ENCODE results near the gene TXNRD2.

Gene TXNRD2

GRCh38 chr22:19874307-19875060, 67.1 kb downstream of the TXNRD2 start:
- no peak for DNase-seq

GRCh38 chr22:19873960-19874306, 67.7 kb downstream of the TXNRD2 start:
- DNase-seq = no peak

DNA sequence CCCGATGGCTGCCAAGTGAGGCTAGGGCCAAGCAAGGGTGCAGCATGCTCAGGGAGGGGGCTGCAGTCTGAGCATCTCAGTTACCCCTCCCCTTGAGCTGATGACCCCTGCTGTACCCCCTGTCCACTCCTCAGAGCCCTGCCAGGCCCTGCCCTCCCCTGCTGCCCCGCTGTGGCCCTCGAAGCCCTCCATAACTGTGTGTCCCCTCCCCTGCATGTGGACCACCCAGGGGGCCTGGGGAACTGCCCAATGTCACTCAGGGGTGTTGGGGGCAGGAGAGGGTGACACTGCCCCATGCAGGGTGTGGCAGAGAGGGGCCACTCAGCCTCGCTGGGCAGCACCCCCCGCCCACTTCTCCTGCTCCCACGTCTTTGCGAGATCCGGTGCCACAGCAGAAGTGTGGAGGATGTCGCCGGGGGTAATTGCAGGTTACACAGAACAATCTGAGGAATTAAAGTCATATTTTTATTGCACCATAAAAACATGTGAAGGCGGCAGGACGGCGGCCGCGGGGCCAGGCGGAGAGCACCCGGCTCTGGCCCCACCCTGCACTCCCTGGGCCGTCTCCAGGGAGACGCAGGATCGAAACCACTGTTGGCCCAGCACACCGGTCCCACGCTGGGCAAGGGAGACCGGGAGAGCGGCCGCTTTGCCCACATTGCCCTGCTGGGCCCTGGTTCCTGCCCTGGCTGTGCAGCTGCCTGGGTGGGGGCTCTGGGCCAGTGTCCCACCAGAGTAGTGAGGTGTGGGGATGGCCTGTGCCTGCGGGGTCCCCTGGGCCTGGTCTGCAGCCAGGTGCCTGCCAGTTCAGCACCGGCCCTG, 68.3 kb downstream of the TXNRD2 start:
- no peak for DNase-seq

- DNase-seq = no peak
These were observed 68.9 kb downstream of the TXNRD2 start for GRCh38 chr22:19872779-19873137.

DNA sequence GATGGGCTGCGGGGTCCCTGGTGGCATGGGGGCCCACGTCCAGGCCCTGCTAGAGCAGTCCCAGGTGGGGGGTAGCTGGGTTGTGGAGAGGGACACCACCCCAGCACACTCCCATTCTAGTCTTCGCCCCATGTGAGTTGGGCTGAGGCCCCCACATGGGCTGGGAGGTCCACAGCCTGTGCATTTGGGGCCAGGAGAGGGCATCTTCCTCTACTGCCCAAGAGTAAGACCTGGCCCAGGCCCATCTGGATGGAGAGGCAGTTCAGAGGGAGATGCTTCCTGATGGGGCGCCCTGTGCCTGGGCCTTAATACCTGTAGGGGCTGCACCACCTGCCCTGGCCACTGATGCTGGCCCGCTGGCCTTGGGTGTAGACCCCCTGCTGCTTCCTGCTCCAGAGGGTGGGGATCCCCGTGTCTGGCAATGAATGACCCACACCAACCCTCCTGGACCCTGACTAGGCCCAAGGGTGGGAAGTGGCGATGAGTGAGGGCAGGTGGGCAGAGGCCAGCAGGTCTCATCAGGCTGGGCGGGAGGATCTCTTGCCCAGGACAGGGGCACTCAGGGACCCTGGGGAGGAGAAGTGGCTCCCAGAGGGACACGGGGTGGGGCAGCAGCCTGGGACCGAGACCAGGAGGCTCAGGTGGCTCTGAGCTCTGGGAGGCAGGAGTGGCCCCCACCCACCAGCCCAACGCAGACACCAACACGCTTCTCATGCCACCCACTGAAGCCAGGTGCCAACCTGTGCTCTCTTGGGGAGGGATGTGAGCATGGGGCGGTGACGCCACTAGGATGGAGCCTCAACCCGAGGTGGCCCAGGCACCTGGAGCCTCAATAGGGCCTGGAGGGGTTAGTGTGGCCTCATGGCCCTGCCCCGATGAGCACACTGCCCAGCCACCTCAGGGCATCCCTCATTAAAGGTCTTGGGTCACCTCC, 69.5 kb downstream of the TXNRD2 start:
- DNase-seq = no peak

- DNase-seq = no peak
These were observed 70.4 kb downstream of the TXNRD2 start for GRCh38 chr22:19871023-19871844.

DNA sequence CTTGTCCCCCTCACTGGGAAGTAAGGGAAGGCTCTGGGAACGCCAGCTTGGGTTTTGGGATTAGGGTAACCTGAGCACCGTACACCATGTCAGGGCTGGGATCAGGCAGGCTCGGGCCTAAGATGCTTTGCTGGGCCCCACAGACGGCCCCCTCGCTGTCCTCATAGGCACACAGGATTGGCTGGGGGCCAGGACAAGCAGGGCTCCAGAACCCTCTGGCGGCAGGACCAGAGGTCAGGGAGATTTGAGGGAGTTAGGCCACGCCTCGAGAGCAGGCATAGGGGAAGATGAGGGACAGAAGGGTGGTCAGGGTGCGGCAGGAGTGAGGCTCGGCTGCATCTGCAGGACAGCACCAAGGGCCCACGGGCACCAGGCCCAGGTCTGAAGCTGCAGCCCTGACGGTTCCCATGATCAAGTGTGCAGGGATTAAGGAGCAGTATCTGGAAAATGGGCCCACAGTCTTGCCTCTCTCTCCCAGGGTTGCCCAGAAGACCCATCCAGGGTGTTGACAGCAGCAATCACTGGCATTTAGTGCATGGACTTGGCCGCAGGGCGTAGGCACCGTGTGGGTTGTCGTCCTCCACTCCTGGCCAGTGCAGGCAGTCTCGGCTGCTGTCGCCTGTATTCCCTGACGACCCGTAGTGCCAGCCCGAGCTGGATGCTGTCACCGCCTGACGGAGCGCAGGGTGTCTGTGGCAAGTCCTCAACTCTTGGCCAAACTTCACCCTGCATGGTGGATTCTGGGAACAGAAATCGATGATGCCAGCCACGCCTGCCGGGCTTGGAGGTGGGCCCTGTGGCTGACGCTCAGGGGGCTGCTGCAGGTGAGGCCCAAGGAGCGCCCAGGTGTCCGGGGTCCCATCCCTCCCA, 71.2 kb downstream of the TXNRD2 start:
- DNase-seq = no peak

DNA sequence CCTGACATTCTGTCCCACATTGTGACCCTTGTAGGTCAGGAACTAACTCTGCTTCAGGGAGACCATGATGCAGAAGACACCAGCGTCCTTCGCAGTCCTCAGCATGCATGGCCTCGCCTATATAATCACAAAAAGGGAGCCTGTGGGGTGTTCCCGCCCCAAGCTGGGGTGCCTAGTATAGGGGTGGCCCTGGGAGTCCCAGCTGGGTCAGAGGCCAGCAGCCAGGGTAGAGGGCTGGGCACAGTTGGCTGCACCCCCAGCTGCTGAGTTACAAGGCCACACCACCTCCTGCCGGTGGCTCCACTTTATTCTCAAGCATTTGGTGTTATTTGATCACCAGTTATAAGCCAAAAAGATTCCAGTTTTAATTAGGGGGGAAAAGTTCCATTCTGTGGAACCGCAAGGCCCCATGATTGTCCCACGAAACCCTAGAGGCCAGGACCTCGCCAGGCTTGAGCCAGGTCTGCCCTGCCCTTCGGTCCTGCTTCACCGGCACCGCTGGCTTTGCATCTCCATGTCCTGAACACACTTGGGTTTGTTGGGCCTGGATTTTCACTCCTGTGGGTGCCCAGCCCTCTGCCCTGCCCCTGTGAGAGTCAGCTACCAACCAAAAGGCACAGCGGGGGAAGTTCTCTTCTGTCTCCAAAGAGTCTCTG, 72.0 kb downstream of the TXNRD2 start:
- no peak for DNase-seq

- DNase-seq = no peak
These were observed 72.7 kb downstream of the TXNRD2 start for GRCh38 chr22:19868773-19869471.

DNA sequence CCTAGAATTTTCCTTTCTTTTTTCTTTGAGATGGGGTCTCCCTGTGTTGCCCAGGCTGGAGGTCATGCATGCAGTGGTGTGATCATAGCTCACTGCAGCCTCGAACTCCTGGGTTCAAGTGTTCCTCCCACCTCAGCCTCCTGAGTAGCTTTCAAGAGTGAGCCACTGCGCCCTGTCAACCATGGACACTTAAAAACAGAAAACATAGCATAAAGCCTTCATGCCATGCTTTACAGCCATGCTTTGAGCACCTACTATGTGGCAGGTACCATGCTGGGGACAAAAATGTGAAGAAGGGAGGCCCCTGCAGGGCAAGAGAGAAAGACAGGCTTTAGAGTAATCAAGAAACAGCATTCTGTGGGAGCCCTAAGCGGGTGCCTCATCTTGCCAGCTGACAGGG, 73.3 kb downstream of the TXNRD2 start:
- DNase-seq = no peak

GRCh38 chr22:19867617-19868016, 74.0 kb downstream of the TXNRD2 start:
- no peak for DNase-seq

GRCh38 chr22:19866665-19867009, 75.0 kb downstream of the TXNRD2 start:
- DNase-seq = no peak

DNA sequence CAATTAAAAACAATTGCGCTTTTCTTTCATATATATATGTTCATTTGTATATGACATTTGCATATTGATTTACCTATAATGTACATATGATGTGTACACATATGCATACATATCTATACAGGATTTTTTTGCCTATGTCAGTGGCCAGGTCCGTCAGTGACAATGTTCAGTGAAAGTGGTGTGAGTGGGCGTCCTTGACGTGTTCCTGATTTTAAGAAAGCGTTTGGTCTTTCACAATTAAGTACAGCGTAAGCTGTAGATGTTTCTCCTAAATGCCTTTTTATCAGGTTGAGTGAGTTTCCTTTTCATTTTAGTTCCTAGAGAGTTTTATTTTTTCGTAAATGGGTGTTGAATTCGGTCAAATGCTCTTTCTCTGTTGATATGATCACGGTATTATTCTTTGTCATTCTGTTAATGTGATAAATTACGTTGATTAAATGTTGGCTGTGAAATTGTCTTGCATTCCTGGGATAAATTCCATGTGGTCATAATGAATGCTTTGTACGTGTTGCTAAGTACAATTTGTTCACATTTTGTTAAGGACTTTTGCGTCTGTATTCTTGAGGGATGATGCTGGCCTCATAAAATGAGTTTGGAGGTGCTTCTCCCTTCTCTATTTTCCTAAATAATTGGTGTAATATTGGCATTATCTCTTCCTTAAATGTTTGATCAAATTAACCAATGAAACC, 76.3 kb downstream of the TXNRD2 start:
- no peak for DNase-seq

DNA sequence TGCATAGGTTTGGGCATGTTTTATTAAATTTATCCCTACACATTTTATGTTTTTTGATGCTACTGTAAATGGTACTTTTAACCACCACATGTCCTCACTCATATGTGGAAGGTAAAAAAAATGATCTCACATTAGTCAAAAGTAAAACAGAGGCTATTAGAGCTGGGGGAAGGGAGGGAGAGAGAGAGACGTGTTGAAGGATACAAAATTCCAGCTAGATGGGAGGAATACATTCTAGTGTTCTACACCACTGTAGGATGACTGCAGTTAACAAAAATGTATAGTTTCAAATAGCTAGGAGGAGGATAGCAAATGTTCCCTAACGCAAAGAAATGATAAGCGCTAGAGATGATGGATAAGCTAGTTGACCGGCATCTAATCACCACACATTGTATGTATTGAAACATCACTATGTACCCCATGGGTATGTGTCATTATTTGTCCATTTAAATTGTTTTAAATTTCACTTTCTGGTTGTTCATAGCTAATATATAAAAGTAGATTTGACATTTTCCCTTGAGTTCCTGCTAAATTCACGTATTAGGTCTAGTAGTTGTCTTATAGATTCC, 77.0 kb downstream of the TXNRD2 start:
- DNase-seq = no peak

- no peak for DNase-seq
These were observed 78.0 kb downstream of the TXNRD2 start for GRCh38 chr22:19863571-19863970.

GRCh38 chr22:19862619-19863246, 78.9 kb downstream of the TXNRD2 start:
- no peak for DNase-seq

- DNase-seq = no peak
These were observed 81.6 kb downstream of the TXNRD2 start for GRCh38 chr22:19859861-19860510.

DNA sequence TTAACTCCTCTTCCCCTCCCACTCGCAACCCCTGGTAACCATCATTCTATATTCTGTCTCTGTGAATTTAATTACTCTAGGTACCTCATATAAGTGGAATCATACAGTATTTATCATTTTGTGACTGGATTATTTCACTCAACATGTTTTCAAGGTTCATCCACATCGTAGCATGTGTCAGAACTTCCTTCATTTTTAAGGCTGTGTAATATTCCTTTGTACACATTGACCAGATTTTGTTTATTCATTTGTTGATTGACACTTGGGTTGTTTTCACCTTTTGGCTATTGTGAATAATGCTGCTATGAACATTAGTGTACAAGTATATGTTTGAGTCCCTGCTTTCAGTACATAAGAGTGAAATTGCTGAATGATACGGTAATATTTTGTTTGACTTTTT, 84.2 kb downstream of the TXNRD2 start:
- DNase-seq = no peak
